Measurements from ENCODE around the gene PLXNA2.

The PLXNA2 gene

DNA sequence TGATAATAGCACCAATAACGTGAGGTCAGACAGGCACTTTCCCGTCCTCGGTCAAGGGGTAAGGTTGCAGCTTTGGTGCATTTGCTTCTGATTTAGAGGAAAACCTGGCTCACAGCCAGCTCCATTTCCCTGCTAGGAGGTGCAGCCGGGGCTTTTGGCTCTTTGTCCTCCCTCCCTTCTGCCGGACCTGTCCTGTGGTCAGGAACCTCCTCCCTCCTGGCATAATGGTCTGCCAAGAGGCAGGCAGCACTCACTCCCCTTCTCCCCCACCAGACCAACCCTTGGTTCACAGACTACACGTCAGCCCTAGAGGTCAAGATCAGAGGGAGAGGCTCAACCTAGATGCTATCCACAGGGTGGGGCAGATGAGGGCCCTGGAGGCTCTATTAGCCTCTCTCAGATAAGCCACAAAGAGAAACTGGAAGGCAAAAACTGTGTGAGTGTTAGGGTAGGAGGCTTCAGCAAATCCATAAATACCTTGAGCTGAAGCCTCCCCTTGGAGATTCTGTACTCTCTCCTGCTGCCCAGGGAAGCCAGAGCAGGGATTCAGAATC lies 64.8 kb downstream of the PLXNA2 start:
- DNase-seq (ENCODE audit: low read depth, low spot score): no peak

DNA sequence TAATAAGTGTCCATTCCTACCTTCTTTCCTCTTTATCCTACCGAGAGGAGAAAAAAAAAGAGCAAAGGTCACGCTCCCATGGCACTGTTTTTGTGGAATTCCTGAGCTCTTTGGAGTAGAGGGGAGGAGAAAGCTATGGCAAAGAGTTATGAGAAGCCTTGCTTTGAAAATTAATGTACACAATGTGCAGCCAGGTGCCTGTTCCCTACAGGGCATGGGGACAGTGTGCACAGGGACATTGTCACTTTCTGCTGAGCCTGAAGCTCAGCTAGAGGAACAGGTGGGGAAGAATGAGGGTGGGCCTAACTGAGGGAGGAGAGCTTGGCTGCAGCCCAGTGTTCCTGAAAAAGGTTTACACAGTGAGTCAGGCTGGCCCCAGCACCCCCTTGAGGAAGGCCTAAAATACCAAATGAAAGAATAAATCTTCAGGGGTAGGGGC lies 66.1 kb downstream of the PLXNA2 start:
- DNase-seq (ENCODE audit: low read depth, low spot score): no peak

DNA sequence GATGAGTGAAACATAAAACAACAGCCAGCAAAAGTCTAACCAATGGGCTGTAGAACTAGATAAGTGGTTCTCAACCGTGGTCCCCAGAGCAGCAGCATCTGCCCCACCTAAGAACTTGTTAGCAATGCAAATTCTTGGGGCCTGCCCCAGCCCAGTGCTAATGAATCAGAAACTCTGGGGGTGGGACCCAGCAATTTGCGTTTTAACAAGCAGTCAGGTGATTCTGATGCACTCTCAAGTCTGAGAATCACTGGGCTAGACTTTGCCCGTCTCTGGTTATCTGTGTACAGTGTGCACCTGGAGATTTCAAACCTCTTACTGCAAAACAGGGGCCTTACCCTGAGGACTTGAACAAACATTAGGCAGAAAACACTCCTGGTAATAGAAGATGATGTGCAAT lies 66.5 kb downstream of the PLXNA2 start:
- no peak for DNase-seq (ENCODE audit: low read depth, low spot score)

DNA sequence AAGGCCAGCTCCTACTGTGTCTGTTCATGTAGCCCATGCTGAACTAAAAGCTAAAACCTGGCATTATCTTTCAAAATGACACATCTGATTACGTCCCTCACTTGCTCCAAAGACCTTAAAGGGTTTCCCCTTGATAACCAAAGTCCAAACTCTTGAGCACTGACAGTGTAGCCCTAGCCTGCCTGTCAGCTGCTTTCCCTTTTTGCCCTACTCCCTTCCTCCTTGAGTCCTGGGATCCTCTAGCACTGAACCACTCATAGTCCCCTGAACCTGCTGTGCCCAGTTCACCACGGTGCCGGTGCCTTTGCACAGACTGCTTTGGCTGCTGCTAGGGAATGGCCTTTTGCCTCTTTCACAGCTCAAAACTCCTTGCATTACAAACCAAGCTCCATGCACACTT lies 67.5 kb downstream of the PLXNA2 start:
- no peak for DNase-seq (ENCODE audit: low read depth, low spot score)

DNA sequence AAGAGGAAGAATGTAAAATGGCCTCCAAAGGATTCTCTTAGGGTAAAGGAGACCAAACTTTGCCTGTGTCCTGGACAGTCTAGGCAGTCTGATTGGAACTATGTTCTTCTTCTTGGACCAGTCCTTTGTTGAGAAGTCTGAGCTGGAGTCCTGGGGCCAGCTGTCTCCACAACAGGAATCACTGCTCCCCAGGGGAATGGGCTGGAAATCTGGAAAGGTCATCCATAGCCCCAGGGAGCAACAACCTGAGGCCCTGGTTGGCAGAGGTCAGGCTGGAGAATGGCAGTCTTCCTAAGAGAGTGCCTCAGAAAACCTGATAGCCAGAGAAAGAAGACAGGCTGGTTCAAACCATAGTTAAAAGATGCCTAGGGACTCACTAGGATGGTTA lies 68.7 kb downstream of the PLXNA2 start:
- no peak for DNase-seq (ENCODE audit: low read depth, low spot score)

DNA sequence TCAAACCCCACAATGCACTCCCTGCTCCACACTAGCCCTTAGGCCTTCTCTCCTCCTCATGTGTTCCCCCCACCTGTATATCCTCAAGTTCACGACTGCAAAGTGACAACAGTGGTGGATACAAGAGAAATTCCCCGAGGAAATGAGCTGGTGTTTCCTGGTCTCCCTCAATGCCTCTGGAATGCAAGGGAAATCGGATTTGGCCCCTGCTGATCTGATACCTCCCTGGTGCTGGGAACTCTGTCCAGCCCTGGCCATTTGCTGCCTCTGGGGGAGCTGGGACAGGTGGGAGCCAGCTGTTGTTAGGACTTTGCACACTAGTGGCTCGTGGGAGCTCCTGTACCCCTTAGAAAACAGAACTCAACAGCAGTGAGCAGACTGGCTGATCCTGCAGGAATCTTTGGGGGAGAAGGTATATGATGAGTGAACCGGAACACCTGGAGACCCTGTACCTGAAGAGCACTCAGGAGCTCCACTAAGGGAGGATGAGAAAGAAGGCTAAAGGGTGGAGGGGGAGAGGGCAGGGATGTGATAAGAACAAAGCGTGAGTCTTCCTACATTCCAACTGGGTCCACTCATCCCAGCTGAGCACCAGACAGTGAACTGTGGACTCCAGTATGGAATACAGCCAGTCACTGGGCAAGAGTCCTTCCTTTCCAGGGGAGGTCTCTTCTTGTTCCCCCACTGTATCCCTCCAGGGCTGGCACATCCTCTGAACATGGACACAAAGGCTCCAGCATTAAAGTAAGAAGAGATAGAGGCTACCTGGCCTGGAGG lies 69.3 kb downstream of the PLXNA2 start:
- DNase-seq (ENCODE audit: low read depth, low spot score): no peak

DNA sequence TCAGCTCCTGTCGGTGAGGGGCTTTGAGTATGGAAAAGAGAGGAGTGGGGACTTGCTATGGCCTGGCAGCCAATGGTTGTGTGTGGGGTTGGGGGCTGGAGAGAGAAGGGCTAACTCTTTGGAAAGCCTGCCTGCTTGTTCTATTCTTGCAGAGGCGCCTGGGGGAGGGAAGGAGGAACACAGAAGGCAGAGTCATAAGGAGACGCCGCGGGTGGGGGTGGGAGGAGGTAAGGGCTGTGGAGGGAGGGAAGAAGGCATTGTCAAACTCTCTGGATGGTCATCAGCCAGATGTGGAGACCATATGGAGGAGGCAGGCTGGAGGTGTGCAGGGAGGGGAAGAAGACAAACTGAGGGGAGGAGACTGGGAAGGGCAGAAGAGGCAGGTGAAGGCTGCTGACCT lies 70.0 kb downstream of the PLXNA2 start:
- DNase-seq (ENCODE audit: low read depth, low spot score): no peak

DNA sequence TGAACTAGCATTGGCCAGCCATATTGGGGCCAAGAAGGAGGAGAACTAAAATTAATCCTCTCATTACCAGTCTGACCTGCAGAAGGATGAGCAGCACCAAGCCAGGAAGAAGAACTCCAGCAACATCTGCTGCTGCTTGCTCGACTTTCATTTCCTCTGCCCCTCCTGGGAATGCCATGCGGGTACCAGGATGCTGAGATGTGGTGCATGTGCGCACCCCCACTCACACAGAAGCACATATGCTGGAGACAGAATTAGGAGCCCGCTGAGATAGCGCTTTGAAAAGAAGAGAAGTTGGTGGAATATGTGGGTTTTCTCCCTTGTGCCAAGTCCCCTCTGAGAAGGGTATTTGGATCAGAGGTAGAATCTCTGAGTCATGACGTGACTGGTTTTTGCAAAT lies 70.4 kb downstream of the PLXNA2 start:
- no peak for DNase-seq (ENCODE audit: low read depth, low spot score)

DNA sequence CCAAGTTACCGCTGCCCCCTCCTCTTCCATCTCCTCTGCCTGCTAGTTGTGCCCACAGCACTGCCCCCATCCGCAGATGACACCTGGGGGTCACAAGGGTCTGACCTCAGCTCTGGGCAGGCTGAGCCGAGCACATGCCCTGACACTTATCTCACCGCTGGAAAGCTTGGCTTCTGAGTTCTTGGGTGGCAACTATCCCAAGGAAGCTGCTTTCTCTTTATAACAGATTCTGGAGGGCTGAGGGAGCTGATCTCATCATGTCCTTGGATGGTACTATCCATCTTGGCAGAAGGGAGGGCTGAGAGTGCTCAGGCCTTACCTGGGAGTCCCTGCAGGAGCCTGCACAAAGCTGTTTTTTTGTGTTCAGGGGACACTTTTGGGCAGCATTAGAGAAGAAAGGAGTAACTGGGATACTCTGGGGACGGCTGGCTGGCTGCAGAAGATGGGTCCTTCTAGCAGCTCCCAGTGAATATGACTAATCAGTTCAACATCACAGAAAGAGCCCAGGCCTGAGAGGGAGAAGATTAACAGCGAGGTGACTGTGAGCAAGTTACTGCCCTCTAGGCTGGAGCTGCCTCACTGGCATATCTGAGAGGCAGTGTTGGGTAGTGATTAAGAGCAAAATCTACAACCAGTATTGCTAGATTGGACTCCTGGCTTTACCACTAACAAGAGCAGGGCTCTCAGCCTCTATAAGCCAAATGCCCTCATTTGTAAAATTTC lies 71.6 kb downstream of the PLXNA2 start:
- no peak for DNase-seq (ENCODE audit: low read depth, low spot score)

DNA sequence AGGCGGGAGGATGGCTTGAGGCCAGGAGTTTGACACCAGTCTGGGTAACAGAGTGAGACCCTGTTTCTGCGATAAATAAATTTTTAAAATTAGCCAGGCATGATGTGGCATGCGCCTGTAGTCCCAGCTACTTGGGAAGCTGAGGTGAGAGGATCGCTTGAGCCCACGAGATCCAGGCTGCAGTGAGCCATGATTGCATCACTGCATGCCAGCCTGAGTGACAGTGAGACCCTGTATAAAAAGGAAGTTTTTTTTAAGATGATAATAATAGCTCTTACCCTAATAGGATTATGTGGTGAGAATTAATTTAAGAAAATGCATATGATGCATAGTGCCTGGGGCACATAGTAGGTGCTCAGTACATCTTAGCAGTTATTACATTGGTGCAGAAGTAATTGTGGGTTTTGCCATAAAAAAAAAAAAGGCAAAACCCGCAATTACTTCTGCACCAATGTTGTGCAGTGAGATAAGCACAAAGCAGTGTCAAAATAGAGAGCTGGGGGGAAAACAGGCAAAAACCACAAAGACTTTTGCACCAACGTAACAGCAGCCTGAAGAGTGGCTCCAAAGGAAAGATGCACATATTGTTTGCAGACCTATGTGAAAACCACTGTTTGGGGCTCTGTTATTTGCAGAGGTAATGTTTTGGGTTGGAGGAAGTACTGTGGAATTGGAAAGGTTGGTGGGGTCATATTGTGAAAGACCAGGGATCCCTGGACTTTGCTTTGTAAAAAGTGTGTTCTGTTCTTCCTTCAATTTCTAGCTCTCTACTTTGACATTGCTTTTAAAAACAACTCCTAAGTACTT lies 72.4 kb downstream of the PLXNA2 start:
- no peak for DNase-seq (ENCODE audit: low read depth, low spot score)

DNA sequence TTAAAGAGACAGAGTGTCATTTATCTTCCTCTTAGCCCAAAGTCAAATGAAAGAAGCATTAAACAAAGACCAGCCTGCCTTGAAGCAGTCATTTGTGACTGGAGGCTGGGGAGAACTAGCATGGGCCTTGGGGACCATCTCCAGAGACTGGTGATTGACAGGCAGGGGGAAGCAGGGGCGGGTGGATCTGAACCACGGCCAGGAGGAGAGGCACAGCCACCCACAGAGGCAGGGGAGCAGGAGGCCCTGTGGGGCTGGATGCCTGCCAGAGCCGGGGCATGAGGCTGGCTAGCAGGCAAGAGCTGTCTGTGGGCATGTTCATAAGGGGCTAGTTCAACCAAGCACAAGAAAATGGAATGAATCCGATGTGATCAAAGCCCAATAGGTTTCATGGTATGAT lies 73.9 kb downstream of the PLXNA2 start:
- no peak for DNase-seq (ENCODE audit: low read depth, low spot score)

DNA sequence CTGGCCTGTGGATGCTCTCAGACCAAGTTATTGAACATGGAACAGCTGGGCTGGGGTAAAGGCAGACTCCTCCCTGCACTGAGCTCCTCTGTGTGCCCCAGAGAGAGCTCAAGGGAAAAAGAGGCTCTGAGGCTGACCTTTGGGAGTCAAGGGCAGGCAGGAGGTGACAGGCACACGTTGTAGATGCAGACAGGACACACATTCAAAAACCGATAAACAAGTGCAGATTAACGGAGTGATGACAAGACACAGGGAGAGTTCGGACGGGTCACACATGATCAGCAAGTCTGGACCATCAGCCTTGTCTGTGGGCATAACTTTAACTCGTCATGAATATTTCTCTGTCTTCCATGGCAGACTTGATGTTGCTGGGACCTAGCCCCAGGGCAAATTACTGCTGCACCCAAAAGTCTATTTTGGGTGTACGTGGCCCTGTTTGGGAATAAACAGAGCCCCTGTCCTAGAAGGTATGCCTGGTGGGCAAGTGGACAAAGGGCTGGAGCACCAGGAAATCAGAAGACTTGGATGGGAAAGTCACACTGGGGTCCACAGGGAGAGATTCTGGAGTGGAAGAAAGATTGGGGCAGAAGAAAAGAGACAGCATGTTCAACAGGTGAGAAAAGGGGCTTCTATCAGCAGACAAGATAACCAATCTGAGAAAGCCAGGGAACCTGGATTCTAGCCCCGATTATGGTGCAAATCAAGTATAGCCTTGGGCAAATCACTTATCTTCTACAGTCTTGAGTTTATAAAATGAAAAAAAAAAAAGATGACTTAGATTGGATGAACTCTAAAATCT lies 74.9 kb downstream of the PLXNA2 start:
- DNase-seq (ENCODE audit: low read depth, low spot score): no peak

DNA sequence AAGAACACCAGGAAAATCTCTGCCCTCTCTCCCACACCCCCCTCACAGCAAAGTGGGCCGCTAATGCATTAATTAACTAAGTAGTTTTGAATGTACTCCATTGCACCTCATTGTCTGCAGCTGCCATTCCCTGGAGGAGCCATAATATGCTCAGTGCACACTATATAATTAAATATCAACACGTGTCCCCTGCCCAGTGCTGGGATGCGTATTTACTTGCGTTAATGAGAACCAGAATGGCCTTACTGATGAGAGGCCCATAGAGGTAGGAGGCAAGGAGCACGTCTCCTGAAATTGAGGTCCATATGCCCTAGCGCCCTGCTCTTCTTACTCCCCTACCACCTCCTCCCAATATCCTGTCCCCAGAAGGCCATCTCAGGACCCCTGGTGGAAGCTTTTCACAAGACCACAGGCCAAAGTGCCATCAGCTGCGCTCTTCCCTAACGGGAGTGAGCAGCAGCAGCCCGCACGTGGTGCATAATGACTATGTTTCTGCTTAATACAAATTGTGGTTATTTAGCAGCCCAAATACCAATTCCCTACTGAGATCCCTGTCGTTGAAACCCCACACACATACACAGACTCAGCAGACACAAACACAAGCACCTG lies 76.8 kb downstream of the PLXNA2 start:
- DNase-seq (ENCODE audit: low read depth, low spot score): no peak

DNA sequence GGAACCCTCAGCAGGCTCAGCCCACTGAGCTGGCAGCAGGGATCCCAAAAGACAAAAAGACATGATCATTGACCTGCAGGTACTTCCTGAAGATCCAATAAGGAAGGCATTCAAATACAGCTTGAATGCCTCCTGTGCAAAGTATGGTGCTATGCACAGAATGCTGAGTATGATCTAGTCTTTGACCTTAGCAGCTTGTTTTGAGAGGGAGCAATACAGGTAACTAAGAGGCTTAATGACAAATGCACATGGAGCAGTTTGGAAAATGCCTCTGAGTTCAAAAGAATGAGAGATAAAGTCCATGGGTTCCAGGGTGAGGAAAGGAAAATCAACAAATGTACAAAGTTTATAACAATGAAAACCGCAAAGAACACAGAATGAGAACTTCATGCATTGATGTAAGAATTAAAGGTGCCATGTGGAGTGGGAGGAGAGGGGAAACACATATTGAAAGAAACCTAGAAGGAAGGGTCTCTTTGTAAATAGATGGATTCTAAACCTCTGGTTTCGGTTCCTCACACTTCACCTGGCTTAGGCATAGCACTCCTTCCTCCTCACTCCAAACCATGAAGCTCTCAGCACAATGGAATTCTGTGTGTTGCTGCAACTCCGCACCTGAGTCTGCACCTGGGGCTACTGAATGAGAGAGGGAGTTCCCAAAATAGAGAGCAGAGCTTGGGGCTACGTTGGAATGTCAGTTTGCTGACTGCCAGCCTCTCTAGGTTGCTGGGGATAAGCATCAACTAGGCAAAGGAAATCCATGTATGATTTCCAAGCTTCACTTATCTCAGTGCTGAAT lies 77.6 kb downstream of the PLXNA2 start:
- no peak for DNase-seq (ENCODE audit: low read depth, low spot score)

DNA sequence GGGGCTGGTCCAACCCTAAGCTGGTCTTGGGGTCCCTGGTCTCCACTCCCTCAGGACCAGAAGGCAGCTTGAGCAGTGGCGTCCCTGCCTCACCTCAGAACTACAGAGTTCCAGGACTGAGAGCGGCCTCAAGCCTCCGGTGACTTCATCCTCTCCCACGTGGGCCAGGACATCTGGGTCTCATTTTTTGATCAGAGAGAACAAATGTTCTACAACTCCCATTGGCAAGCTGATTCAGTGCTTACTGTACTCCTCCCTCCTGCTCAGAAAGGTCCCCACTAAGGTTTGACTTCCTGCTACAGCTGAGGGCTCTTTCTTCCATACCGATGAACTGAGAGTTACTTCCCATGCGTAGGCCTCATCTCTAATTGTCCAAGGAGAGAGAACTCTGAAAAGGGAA lies 78.5 kb downstream of the PLXNA2 start:
- DNase-seq (ENCODE audit: low read depth, low spot score): no peak

DNA sequence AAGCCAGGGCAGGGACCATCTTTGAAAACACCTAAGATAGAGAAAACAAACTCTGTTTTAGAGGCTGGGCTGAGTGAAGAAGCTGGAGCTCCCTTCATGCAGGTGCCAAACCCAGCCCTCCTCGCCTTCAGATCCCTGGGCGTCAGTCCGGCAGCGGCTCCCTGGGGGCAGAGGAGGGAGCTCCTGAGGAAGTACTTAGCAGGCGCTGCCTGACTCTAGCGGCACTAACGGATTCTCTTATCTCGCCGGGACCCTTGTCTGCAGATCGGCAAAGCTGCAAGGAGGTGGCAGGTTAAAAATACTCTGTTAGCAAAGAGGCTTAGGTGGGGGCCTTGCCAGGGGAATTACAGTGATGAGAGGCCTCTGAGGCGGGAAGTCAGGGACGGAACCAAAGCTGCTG lies 79.6 kb downstream of the PLXNA2 start:
- no peak for DNase-seq (ENCODE audit: low read depth, low spot score)

DNA sequence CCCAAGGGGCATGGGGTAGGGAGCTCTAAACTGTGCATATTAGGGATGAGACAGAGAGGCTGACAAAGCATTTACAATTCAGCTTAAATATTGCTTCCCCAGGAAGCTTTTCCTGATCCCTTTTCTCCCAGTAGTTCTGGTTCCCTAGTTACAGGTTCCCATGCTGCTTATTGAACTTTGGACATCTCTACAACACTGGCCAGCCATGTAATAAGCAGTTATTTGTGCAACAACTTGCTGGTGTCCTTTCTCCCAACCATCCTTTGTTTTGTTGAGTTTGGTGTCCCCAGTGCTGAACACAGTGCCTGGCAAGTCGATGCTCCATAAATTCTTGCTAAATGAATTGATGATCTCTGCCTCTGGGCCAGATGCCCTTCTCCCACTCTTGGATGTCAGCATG lies 80.6 kb downstream of the PLXNA2 start:
- no peak for DNase-seq (ENCODE audit: low read depth, low spot score)

DNA sequence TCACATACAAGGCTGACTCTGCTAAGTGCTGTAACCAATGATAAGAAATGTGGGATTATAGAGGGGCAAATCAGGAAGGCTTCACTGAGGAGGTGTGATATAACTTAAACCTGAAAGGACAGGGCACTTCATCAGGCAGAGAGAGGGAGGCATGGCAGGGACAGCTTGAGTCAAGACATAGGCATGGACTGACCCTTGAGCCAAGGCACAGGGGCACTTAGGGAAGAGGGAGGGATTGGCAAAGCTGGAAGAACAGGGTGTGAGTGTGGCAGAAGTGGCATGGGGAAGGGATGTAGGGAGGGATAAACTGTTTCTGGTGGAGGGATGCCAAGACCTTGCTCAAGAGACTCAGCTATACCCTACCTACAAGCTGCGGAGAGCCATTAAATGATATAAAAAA lies 81.3 kb downstream of the PLXNA2 start:
- DNase-seq (ENCODE audit: low read depth, low spot score): no peak

DNA sequence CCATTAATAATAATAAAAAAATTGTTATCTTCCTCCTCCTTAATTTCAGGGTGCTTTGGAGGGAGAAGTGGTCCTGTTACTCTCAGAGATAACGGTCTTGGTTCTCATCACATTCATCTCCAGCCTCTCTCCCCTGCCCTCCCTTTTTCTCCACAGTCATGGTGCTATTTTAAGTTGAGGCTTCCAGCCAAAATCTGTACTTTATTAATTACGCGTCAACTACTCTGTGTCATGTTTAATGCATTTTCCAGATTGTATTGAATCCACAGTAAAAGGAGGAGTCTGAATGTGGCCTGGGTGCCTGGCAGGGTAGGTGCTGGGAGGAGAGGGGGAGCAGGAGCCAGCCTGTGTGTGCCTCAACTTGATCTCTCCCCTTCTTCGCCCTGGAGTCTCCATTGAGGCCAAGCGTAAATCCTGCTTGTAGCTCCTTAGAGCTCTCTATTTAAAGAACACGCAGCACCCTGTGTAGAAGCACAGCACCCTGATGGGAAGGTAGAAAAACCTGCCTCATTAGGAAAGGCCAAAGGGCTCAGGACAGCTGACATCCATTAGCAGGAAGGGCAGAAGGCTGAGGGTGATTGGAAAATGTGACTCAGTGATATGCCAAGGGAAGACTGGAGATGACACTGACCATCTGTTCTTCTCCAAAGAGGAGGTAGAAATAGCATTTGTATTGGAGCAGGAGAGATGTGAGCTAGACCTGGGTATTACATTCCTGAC lies 82.4 kb downstream of the PLXNA2 start:
- DNase-seq (ENCODE audit: low read depth, low spot score): no peak
